NCI-H128 (cell line): ENCODE data around the gene KLHL5.
"Not testable (repeated sequence)": the region's sequence is repeated elsewhere in the genome, so short reads cannot be mapped to it uniquely, and the experiment has no call there.

Experiments
- DNase-seq: peaks from one replicate; lab custom pipeline; 2025; ENCODE audit not compliant: unreplicated experiment; lab: John Stamatoyannopoulos, UW

The KLHL5 gene

DNA sequence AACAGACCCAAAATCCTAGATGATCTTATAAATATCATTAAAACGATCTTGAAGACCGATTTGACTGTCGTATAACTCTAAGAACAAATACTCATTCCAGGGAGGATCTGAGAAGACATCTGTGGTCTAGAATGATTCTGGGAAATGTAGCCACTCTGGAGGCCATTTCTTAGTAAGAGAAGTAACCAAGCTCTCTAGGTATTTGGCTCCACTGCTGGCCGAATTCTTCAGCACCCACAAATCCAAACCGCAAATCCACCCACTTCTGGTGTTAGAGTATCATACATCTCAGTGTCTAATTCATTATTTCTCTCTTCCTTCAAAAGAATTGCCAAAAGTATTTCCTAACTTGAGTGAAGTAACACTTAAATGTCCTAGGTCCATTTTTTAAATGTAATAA is 23.9 kb downstream of the KLHL5 start:
- no peak for DNase-seq

DNA sequence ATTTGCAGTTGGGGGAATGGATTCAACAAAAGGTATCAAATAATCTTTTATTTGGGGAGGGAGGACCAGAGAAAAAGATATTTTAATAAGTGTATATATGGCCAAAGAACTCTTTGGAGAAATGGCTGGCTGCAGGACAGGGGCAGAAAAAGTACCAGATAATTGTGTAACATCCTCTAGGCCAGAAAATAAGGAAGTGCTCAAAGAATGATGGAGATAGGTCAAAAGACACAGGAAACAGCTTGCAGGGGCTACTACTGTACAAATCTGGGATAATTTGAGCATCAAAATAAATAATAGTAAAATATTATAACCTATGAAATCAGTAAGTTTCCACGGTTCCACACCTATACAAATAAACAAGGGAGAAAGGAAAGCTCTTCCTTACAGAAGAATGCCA is 34.8 kb downstream of the KLHL5 start:
- no peak for DNase-seq

DNA sequence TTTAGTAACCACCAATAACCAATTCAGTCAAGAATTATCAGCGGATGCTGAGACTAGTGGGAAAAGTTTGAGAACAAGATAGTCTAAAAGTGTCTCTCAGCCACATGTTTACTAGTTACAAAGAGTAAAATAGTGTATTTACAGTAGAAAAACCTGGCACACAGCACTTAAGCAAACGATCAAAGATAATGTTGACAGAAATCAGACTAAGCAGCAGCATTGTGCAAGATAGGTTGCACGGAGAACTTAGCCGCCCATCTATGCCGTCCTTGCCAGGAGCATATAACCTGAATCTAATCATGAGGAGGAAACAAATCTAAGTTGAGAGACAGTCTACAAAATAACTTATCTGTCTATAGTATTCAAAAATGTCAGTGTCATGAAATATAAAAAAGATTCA is 35.3 kb downstream of the KLHL5 start:
- DNase-seq = no peak

DNA sequence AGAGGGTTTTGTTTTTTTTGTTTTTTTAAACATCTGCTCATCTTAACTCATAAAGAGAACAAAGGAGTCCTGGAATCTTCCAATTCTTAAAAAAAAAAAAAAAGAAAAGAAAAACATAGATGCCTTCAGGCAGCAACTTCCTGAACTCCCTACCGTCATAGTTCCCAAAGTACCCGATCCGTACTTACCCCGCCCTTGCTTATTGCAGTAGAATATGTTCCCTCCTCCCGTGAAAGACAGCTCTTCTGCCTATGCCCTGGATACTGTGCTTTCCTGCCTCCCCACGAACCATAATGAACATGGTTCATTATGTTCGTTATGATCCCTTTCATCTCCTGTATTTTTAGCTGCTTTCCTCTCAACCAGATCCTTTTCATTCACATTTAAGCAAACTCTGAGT is 40.3 kb downstream of the KLHL5 start:
- DNase-seq = no peak

DNA sequence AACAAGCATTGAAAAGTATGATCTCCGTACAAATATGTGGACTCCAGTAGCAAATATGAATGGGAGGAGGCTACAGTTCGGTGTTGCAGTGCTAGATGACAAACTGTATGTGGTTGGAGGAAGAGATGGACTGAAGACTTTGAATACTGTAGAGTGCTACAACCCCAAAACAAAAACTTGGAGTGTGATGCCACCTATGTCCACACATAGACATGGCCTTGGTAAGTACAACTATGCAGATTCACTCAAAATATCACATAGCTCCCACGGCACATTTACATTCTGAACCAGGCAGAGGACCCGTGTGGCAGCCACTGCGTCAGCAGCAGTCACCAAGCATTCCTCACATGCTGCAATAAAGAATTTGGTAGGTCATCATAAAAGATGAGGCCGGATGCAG is 41.3 kb downstream of the KLHL5 start:
- no peak for DNase-seq

DNA sequence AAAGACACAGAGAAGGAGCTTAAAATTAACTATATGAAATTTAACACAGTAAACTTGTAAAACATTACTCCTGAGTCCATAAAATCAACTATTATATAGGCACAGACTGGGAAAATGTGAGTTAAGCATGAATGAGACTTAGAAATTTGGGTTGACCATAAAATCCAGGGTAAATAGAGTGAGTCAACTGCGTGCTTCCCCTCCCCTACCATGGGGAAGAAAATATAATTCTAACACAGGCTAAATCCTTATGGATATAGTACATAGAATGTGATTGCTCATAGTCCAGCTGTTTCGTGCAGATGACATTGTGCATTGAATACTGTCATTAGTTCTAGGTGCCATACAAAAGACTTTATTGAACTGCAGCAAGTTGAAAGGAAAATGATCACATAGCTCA is 42.2 kb downstream of the KLHL5 start:
- no peak for DNase-seq

DNA sequence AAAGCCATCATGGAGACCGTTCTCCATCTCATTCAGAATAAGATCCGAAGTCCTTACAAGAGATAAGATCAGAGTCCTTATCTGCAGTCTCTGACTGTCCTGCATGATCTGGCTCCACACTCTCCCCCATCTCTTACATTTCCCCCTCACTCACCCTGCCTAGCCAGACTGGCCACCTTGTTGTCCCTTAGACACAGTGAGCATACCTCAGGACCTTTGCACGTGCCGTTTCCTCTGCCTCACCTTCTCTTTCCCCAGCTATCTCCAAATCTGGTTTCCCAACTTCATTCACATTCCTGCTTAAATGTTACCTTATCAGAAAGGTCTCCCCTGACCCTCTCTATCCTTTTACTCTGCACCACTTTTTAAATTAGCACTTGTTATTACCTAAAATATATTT is 44.0 kb downstream of the KLHL5 start:
- no peak for DNase-seq

DNA sequence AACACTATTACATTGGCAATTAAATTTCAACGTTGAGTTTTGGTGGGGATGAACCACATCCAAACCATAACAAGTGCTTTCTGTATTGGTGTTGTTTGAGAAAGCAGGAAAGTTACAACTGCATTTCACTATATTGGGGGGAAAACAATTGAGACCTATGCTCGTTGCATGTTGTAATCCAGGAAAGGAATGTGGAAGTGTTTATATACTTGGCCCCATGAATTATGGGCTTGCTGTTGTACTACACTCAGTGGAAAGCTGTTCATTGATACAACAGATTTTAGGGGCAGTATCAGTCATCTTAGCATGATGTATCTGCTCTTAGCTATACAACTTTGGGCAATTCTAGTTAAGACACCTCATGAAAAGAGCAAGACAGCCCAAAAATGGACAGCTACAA is 52.4 kb downstream of the KLHL5 start:
- no peak for DNase-seq

DNA sequence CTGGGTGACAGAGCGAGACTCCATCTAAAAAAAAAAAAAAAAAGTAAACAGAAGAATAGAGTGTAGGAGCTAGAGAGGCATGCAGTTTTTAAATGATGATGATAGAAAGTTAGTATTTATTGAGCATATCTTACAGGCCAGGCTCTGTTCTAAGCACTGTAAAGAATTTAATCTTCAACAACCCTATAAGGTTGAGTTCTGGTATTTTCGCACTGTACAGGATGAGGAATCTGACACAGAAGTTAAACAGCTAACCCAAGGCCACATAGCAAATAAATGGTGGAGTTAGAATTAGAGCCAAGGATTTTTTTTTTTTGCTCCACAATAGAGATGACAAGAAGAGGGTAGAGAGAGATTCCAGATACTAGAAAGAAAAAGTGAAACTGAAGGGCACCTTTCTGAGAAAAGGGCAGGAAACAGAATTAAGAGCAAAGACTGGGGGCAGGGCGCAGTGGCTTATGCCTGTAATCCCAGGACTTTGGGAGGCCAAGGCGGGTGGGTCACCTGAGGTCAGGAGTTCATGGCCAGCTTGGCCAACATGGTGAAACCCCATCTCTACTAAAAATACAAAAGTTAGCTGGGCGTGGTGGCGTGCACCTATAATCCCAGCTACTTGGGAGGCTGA is 56.1 kb downstream of the KLHL5 start:
- DNase-seq = no peak

DNA sequence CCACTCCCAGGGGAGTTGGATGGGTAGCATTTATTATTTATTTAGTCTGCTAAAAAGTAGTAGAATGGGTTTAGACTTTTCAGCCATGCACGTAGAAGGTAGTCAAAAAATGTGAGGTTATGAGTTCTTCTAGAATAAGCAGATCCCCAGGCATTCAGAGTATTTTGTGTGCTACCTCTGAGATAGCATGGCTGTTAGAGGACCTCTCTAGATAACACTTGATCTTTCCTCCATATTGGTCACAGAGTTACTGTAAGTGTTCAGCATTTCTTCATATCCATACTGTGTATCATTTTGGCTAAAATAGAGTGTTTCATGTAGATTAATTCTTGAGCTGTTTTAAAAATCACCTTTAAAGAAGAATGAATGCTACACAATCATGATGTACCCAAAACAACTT is 58.4 kb downstream of the KLHL5 start:
- no peak for DNase-seq

DNA sequence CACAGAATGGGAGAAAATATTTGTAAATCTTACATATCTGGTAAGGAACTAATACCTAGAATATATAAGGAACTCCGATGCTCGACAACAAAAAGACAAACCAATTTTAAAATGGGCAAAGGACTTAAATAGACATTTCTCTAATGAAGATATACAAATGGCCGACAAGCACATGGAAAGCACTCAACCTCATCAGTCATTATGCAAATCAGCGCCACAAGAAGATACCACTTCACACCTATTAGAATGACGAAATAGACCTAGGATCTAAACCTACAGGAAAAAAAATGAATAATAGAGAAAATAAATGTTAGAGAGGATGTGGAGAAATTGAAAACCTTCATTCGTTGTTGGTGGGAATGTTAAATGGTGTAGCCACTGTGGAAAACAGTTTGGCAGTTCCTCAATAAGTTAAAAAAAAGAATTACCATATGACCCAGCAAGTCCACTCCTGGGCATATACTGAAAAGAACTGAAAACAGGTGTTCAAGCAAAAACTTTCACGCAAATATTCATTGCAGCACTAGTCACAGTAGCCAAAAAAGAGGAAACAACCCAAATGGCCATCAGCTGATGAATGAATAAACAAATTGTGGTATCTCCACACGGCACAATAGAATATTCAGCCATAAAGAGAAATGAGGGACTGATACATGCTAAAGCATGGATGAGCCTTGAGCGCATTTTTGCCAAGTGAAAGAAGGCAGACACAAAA is 63.0 kb downstream of the KLHL5 start:
- DNase-seq = no peak

DNA sequence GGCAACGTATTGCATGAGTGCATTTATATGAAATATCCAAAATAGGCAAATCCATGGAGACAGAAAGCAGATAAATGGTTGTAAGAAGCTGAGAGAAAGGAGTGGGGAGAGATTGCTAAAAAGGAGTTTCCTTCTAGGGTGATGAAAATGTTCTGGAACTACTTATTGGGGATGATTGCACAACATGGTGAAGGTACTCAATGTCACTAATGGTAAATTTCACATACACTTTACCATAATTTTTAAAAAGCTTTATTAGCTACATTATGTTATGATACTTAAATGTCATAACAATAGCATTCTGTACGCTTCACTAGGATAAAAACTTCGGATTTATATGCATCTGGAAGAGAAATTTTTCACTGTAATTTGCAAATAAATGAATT is 63.6 kb downstream of the KLHL5 start:
- no peak for DNase-seq

DNA sequence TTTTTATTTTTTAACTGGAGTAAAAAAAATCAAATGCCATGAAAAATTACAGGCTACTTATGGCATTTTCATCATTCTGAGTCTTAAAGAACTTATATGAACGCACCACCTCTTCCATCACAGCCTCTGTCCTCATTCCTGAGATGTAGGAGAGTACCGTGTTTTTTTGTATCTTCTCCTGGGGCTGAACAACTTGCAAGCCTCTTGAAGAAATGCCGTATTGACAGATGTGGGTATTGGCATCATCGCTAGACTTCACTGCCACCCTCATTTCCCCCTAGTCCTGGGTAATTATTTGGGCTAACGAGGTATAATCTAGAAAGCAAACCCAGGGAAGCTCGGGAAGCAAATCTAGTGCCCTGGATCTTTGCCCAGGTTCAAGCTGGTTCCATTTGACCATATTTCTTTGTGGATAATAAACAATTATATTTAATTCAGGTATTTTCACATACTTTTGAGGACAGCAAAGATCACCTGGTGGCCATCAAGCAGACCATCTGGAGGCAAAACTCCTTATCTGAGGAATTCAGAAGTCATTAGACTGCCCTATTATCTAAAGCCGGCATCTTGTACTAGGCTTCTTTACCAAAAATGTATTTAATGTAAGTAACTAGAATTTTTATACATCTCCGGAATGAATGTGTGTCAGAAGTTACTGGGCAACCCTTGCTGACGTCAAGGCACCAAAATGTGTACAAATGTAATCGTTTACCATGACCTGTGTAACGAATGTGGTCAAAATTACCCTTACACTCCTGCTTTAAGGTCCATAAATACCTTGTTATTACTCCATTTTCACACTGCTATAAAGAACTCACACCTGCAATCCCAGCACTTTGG is 64.4 kb downstream of the KLHL5 start:
- DNase-seq = no peak

DNA sequence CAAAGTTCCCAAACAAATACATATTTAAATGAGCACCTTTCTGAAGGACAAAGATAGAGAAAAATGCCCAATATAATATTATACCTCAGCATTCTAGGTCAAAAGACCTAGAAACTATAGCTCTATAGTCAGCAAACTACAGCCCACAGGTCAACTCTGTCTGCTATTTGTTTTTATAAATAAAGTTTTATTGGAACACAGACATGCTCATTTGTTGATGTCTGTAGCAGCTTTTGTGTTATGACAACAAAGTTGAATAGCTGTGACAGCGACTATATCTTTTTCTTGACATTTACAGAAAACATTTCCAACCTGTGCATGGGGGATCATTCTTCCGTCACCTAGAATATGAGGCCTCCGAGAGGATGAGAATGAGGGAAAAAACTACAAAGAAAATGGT is 71.6 kb downstream of the KLHL5 start:
- DNase-seq = no peak

DNA sequence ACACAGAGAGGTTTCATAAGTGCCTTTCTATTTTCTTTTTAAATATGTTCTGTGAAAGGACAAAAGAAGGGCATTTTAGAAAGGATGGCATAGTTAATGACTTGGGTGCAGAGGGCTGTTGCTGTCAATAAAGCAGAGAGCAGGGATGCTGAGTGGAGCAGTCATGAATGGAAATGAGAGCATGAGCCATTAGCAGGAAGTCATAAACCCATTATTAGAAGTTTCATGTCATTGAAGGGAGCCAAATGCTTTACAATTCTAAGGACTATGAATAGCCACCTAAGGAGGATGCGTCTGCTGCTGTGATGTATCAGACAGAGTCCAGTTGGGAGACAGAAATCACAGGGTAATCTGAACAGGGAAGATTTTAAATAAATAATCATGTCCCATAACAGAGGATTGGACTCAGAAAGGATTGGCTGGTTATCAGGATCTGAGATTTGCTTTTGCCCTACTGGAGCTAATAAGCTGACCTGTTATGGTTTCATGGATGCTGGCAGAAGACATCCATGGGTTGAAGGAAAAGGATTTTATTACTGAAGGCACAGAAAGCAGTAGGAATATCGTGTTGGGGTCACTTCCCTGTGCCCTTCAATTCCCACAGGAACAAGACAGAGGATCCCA is 72.8 kb downstream of the KLHL5 start:
- no peak for DNase-seq

DNA sequence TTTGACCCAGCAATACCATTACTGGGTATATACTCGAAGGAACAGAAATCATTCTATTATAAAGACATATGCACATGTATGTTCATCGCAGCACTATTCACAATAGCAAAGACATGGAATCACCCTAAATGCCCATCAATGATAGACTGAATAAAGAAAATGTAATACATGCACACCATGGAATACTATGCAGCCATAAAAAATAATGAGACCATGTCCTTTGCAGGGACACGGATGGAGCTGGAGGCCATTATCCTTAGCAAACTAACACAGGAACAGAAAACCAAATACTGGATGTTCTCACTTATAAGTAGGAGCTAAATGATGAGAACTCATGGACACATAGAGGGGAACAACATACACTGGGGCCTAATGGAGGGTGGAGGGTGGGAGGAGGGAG is 76.2 kb downstream of the KLHL5 start:
- not testable (repeated sequence) for DNase-seq

DNA sequence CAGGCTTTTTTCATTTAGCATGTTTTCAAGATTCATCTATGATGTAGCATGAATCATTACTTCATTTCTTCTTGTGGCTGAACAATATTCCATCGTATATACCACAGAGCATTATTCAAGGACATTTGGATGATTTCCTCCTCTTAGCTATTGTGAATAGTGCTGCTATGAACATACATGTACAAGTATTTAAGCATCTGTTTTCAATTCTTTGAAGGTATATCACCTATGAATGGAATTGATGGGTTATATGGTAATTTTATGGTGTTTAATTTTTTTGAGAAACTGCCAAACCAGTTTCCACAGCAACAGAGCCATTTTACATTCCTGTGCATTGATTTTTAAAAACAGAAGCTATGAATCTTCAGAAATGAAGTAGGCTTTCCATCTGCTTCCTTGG is 84.2 kb downstream of the KLHL5 start:
- no peak for DNase-seq

DNA sequence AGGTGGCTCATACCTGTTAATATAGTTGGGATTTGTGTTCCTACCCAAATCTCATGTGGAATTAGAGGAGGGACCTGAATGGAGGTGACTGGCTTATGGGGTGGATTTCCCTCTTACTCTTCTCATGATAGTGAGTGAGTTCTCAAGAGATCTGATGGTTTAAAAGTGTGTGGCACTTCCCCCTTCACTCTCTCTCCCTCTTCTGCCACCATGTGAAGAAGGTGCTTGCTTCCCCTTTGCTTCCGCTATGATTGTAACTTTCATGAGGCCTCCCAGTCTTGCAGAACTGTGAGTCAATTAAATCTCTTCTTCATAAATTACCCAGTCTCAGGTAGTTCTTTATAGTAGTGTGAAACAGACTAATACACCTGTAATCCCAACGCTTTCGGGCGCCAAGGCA is 92.0 kb downstream of the KLHL5 start:
- no peak for DNase-seq

DNA sequence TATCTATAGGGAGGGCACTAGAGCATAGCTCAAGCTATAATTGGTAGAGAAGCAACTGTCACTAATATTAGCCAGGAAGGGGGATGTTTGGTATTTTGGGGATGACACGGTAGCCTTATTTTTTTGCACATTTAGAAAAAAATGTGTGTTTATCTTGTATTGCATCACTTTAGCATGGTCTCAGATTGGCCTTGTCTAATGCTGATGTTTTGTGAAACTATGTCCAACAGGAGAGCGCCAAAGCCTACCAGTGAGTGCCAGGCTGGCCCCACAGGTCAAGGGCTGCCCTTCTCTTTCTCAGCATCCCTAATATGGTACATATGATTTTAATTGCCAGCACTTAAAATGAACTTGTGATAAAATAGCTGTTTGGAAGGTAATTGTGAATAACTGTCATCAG is 95.5 kb downstream of the KLHL5 start:
- DNase-seq = no peak

DNA sequence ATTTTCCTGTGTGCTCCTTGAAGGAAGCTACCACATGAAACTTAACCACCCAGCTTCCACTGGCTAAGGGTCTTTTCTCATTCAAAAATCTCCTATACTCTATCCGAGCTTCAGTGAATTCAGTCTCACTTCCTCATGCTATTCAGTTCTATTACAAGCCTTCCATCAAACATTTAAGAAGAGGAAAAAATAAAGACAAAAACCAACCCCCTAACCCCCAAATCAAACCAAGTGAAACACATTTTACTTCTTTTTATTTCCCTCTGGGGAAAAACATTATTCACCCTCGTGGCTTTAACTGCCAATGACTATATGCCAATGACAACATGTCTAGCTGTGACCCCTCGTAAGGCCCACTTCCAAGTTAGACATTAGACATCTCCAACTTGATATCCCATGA is 104.1 kb downstream of the KLHL5 start:
- DNase-seq = no peak

DNA sequence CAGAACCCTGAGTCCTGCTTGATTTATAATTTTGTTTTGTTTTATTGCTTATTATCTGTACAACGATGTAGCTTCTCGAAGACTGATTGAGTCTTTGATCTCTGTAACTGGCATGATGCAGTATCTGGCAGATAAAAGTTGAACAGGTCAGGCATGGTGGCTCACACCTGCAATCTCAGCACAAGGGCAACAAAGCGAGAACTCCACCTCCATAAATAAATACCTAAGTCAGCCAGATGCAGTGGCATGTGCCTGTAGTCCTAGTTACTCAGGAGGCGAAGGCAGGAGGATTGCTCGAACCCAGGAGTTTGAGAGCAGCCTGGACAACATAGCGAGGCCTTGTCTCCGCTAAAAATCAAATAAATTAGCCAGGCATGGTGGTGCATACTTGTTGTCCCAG is 104.6 kb downstream of the KLHL5 start:
- DNase-seq = no peak

DNA sequence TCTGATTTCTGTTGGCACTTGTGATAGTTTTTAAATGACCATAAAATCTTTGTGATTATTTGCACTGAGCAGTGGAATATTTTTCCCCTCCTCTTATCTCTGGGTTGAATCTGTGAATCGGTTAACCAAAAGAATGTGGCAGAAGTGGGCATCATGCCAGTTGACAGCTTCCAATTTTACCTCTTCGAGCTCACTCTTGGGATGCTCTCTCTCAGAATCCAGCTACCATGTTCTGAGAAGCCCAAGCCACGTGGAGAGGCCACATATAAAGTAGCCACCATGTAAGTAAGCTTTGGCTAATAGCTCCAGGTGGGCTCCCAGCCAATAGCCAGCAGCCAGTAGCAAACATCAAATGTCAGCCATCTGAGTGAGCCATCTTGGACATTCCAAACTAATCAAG is 107.4 kb downstream of the KLHL5 start:
- no peak for DNase-seq
